ENCODE results near the gene POLA1. TPM values are rescaled to one million over a fixed set of nuclear protein-coding genes. Genes with fewer than 3 reads are reported as not detected.

Gene POLA1
- total and polyA plus RNA-seq, 12 donors = 2.2 to 11.0 (median 5.9) TPM

GRCh38 chrX:24703185-24703494, 9.4 kb downstream of the POLA1 start:
- Histone ChIP-seq H3K27me3 (no peaks in the 10 kb centered on the region), H3K4me1 (replicated peaks in 1 of 2) (no peaks in the 10 kb centered on the region), H3K4me3 (no peak overlapping the region), H3K27ac (no peak overlapping the region), H3K36me3 (replicated peaks in 1 of 2) (no peaks in the 10 kb centered on the region), H3K9me3 (replicated peaks in 1 of 3) (no peaks in the 10 kb centered on the region)
- no peak for TF ChIP-seq POLR2A (IDR thresholded peaks at IDR 0.05)
- TF ChIP-seq, protein P1, sequence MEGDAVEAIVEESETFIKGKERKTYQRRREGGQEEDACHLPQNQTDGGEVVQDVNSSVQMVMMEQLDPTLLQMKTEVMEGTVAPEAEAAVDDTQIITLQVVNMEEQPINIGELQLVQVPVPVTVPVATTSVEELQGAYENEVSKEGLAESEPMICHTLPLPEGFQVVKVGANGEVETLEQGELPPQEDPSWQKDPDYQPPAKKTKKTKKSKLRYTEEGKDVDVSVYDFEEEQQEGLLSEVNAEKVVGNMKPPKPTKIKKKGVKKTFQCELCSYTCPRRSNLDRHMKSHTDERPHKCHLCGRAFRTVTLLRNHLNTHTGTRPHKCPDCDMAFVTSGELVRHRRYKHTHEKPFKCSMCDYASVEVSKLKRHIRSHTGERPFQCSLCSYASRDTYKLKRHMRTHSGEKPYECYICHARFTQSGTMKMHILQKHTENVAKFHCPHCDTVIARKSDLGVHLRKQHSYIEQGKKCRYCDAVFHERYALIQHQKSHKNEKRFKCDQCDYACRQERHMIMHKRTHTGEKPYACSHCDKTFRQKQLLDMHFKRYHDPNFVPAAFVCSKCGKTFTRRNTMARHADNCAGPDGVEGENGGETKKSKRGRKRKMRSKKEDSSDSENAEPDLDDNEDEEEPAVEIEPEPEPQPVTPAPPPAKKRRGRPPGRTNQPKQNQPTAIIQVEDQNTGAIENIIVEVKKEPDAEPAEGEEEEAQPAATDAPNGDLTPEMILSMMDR (IDR thresholded peaks at IDR 0.05) = no peak
- WGBS, 4 donors = 74 to 93% (median 87%) methylated on average over 5 of the region's 5 CpGs
- intact Hi-C loops (cut with DNase I) = no loop called here
- no peak for DNase-seq

- H3K4me1 ChIP-seq (replicated peaks in 1 of 2) = no peaks in the 10 kb centered on the region
- no peak overlapping the region for H3K4me3 ChIP-seq
- H3K27ac ChIP-seq = no peak overlapping the region
- intact Hi-C loops (cut with DNase I) = no loop called here
- TF ChIP-seq, protein P1 (IDR thresholded peaks at IDR 0.05) = no peak
- TF ChIP-seq POLR2A (IDR thresholded peaks at IDR 0.05) = no peak
- H3K9me3 ChIP-seq (replicated peaks in 1 of 3) = no peaks in the 10 kb centered on the region
- 82 to 97% (median 90%) methylated on average over 4 of the region's 4 CpGs for WGBS, 4 donors
- no peak for DNase-seq
- H3K27me3 ChIP-seq = no peaks in the 10 kb centered on the region
- no peaks in the 10 kb centered on the region for H3K36me3 ChIP-seq (replicated peaks in 1 of 2)
Measured at GRCh38 chrX:24718771-24719170, 25.1 kb downstream of the POLA1 start.

DNA sequence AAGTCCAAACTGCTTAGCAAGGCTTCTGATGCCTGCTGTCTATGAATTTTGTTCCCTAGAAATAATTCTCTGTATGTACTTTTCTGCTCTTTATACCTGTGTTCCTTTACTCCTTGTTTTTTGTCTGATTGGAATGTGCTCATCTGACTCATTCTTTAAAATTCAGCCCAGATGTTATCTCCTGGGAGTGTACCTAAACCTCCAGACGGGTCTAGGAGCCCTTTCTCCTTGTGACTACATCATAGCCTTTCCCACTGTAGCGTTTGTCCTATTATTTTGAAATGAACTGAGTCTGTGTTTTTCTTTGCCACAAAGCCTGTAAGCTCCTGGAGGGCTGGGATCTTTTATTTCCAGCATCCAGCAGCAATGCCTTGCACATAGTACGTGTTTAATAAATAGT, 26.3 kb downstream of the POLA1 start:
- no peaks in the 10 kb centered on the region for H3K27me3 ChIP-seq
- no peak overlapping the region for H3K27ac ChIP-seq
- no peaks in the 10 kb centered on the region for H3K36me3 ChIP-seq (replicated peaks in 1 of 2)
- no peak overlapping the region for H3K4me3 ChIP-seq
- TF ChIP-seq, protein P1 (IDR thresholded peaks at IDR 0.05) = no peak
- TF ChIP-seq POLR2A (IDR thresholded peaks at IDR 0.05) = no peak
- 36 to 59% (median 46%) methylated on average over 3 of the region's 3 CpGs for WGBS, 4 donors
- H3K4me1 ChIP-seq (replicated peaks in 1 of 2) = no peaks in the 10 kb centered on the region
- no peaks in the 10 kb centered on the region for H3K9me3 ChIP-seq (replicated peaks in 1 of 3)
- no peak for DNase-seq
- intact Hi-C loops (cut with DNase I) = no loop called here

- Histone ChIP-seq H3K36me3 (replicated peaks in 1 of 2) (no peaks in the 10 kb centered on the region), H3K27ac (no peak overlapping the region), H3K9me3 (replicated peaks in 1 of 3) (no peaks in the 10 kb centered on the region), H3K4me1 (replicated peaks in 1 of 2) (no peaks in the 10 kb centered on the region), H3K4me3 (no peak overlapping the region), H3K27me3 (no peaks in the 10 kb centered on the region)
- intact Hi-C loops (cut with DNase I) = no loop called here
- TF ChIP-seq, protein P1 (IDR thresholded peaks at IDR 0.05) = no peak
- no peak for TF ChIP-seq POLR2A (IDR thresholded peaks at IDR 0.05)
- WGBS, 4 donors = 68 to 86% (median 80%) methylated on average over 1 to 3 of the region's 3 CpGs
- DNase-seq = no peak
Measured at GRCh38 chrX:24728530-24728929, 34.8 kb downstream of the POLA1 start.

Measured in adrenal gland (tissue), 12 donors.